ENCODE results near the gene TAS2R7. TPM values are rescaled to one million over a fixed set of nuclear protein-coding genes. Genes with fewer than 3 reads are reported as not detected.

Gene TAS2R7
- total and polyA plus RNA-seq, 10 of the 15 experiments (the other 5 are each of a cell fraction or from before 2014, with no cell fraction given): not detected

GRCh38 chr12:10811883-10812536 lies 9.6 kb upstream of the TAS2R7 start:
- no peak overlapping the region for H3K9ac ChIP-seq (ENCODE audit: control insufficient read depth, insufficient read depth, low read length)
- no peak overlapping the region for H3K27ac ChIP-seq (ENCODE audit: control insufficient read depth, insufficient read depth)
- no peak overlapping the region for H3K4me3 ChIP-seq
- no peak overlapping the region for H3K4me2 ChIP-seq (ENCODE audit: control insufficient read depth, insufficient read depth)
- H3K36me3 ChIP-seq (ENCODE audit: control insufficient read depth in 2 of 2, insufficient read depth in 2 of 2, low read length in 1 of 2): no peaks in the 10 kb centered on the region
- intact Hi-C loops (cut with micrococcal nuclease; ENCODE audit: unreplicated experiment): no loop called here
- ChIA-PET RAD21 (ENCODE audit: unreplicated experiment) (no interaction called here), POLR2A (no interaction called here), CTCF (no interaction called here), SMC1A (ENCODE audit: uncharacterized antibody, unreplicated experiment) (interaction anchor here (1.3 kb wide), 1 partner anchor 236 kb away, joined by 3 read pairs; no protein-coding TSS in a partner anchor)
- no TSS peak for BruUV-seq (replicated peaks)
- H3K27me3 ChIP-seq (replicated peaks in 1 of 2; ENCODE audit: control insufficient read depth in 2 of 2, insufficient read depth in 2 of 2, low read length in 1 of 2): no peaks in the 10 kb centered on the region
- no peak for TF ChIP-seq SRF (IDR thresholded peaks at IDR 0.05; ENCODE audit: low read depth in 2 of 2, low read length in 2 of 2)
- TF ChIP-seq CREM (IDR thresholded peaks at IDR 0.05; ENCODE audit: low read depth): no peak
- no peak for TF ChIP-seq TARDBP (IDR thresholded peaks at IDR 0.05; ENCODE audit: borderline replicate concordance)
- no peak for TF ChIP-seq STAT1 (conservative IDR thresholded peaks at IDR 0.05)
- no peak for TF ChIP-seq MAX (IDR thresholded peaks at IDR 0.05; ENCODE audit: low read depth, low read length)
- no peak for TF ChIP-seq SMC3 (IDR thresholded peaks at IDR 0.05; ENCODE audit: borderline replicate concordance, low read length)
- TF ChIP-seq KAT2A (conservative IDR thresholded peaks at IDR 0.05; ENCODE audit: control insufficient read depth, low read depth, low read length): no peak
- no peak for TF ChIP-seq BCL11A (IDR thresholded peaks at IDR 0.05; ENCODE audit: low read depth, low read length)
- TF ChIP-seq MLLT1 (IDR thresholded peaks at IDR 0.05): no peak
- no peak for TF ChIP-seq HSF1 (IDR thresholded peaks at IDR 0.05; ENCODE audit: low read depth, low read length)
- WGBS (ENCODE audit: insufficient coverage, insufficient replicate concordance, low lambda C conversion rate, missing lambda C conversion rate): 13% methylated on average over 3 of the region's 3 CpGs
- H3K4me1 ChIP-seq (ENCODE audit: control insufficient read depth, insufficient read depth, low read length): no peaks in the 10 kb centered on the region
- no peaks in the 10 kb centered on the region for H4K20me1 ChIP-seq (ENCODE audit: control insufficient read depth, insufficient read depth)
- no peaks in the 10 kb centered on the region for H3K9me3 ChIP-seq (replicated peaks; ENCODE audit: control insufficient read depth, insufficient read depth, low read length)
- ATAC-seq (no peak), FAIRE-seq (no peak), DNase-seq (ENCODE audit: low read depth, low spot score) (no peak)
- H3K79me2 ChIP-seq (ENCODE audit: control insufficient read depth, insufficient read depth, low read length): no peaks in the 10 kb centered on the region
- H2AFZ ChIP-seq (ENCODE audit: control insufficient read depth, low read depth, low read length): no peak overlapping the region
- in situ Hi-C loops (cut with MboI): no loop called here
